ENCODE measurements around the gene SERTAD3. TPM values are rescaled to one million over a fixed set of nuclear protein-coding genes. Genes with fewer than 3 reads are reported as not detected.

The SERTAD3 gene
- total and polyA plus RNA-seq, 2 of the 8 experiments (the other 6 are each of a cell fraction or from before 2014, with no cell fraction given): 15.1 to 32.1 TPM

DNA sequence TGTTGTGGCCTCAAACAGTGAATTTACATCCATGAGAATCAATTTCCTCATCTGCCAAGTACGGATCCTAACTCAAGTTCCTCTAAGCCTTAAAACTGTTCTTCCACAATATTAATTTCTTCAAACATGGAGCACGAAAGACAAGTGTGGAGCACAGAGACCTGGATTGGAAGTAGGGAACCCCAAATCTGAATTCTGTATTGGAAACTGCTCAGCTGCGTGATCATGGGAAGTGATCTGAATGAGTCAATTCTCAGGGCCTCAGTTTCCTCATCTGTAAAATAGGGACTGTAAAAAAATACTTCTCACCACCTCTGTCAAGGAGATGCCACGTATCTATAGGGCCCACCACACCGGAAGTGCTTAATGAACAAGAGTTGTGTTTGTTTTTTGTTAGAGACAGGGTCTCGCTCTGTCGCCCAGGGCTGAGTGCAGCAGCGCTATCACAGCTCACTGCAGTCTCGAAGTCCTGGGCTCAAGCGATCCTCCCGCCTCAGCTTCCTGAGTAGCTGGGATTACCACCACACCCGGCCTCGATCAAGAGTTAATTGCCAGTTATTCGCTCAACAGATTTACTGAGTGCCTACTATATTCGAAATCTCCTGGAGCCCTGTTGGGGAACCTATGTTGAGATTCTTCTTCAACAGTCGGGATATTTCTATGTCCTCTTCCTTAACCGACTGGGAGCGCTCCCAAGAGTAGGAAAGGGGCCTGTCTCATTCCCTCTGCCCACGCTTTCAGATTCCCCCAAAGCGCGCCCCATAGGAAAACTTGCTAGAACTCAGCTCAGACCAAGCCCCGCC, 1.6 kb downstream of the SERTAD3 start:
- H3K4me3 ChIP-seq (ENCODE audit: extremely low read depth in 1 of 4, insufficient read depth in 2 of 4, low read depth in 3 of 4, low read length in 4 of 4): peak overlapping the region; percentile 30 to 97 (median 50); a peak in 7 of 8 replicates
- H2BK12ac ChIP-seq (ENCODE audit: low read depth, low read length): no peak overlapping the region
- no peak overlapping the region for H2BK15ac ChIP-seq (ENCODE audit: low read length)
- peak overlapping the region in 3 of 4 experiments; percentile 1 to 70 (median 50); a peak in 6 of 7 replicates for H3K9ac ChIP-seq (replicated peaks in 1 of 4; ENCODE audit: extremely low read depth in 1 of 4, low read depth in 3 of 4, low read length in 3 of 4)
- H4K91ac ChIP-seq (replicated peaks; ENCODE audit: insufficient read length, low read length): no peak overlapping the region
- no peak overlapping the region for H2AFZ ChIP-seq (ENCODE audit: low read length)
- no peak overlapping the region; the same call in 1 of the 2 replicates for H2BK5ac ChIP-seq (ENCODE audit: low read depth, low read length)
- no peak overlapping the region for H3K56ac ChIP-seq (replicated peaks; ENCODE audit: insufficient read length, low read depth, low read length)
- H3K4me1 ChIP-seq (replicated peaks in 1 of 4; ENCODE audit: control insufficient read depth in 3 of 4, insufficient read depth in 4 of 4, low read length in 3 of 4): peaks cover 3 to 9% (median 7%) of the 10 kb centered on the region in 4 experiments; a peak in 6 of 7 replicates
- H3K23me2 ChIP-seq (ENCODE audit: low read depth, low read length): peaks cover 7% of the 10 kb centered on the region; the same call in 1 of the 2 replicates
- H3K4ac ChIP-seq (replicated peaks; ENCODE audit: insufficient read length, low read depth, low read length): no peak overlapping the region
- FAIRE-seq: no peak
- no peak overlapping the region for H3K27ac ChIP-seq (ENCODE audit: low read depth, low read length)
- no peak overlapping the region for H2BK20ac ChIP-seq (ENCODE audit: low read length)
- WGBS, 2 experiments (ENCODE audit: extremely low coverage in 1 of 2, insufficient coverage in 1 of 2, insufficient read length in 1 of 2, insufficient replicate concordance in 2 of 2, low coverage in 1 of 2, low lambda C conversion rate in 2 of 2, missing lambda C conversion rate in 1 of 2): 22% methylated on average over 22 of the region's 22 CpGs; no CpG with 5 or more reads in 1 of the 2 experiments
- H3K79me2 ChIP-seq (ENCODE audit: control insufficient read depth in 1 of 2, insufficient read depth in 2 of 2, low read length in 2 of 2): peaks cover 0 to 23% of the 10 kb centered on the region in 2 experiments; a peak in 2 of 4 replicates
- H2BK120ac ChIP-seq (replicated peaks; ENCODE audit: low read depth, low read length): no peak overlapping the region
- H3K4me2 ChIP-seq (ENCODE audit: insufficient read depth in 1 of 2, low read depth in 2 of 2, low read length in 2 of 2): peak overlapping the region; percentile 57 to 77
- H3K36me3 ChIP-seq (ENCODE audit: control insufficient read depth in 2 of 4, insufficient read depth in 4 of 4, low read length in 3 of 4): peaks cover 9 to 17% (median 11%) of the 10 kb centered on the region in 4 experiments; a peak in 6 of 8 replicates
- DNase-seq (ENCODE audit: low read depth in 1 of 2, low spot score in 2 of 2): no peak
- no peaks in the 10 kb centered on the region for H3K9me3 ChIP-seq (ENCODE audit: insufficient read depth in 2 of 2, low read depth in 1 of 2, low read length in 1 of 2)
- H2AK5ac ChIP-seq (ENCODE audit: low read depth, low read length): no peak overlapping the region
- no peak overlapping the region for H3K14ac ChIP-seq (ENCODE audit: insufficient read length)
- H3K79me1 ChIP-seq (ENCODE audit: low read depth, low read length): no peaks in the 10 kb centered on the region; the same call in 1 of the 2 replicates
- no peak overlapping the region for H4K5ac ChIP-seq (ENCODE audit: insufficient read length, low read depth, low read length)
- no peak overlapping the region for H3K18ac ChIP-seq (ENCODE audit: extremely low read depth, low read length)
- peaks cover 0 to 5% of the 10 kb centered on the region in 2 experiments for H4K20me1 ChIP-seq (replicated peaks in 1 of 2; ENCODE audit: control insufficient read depth in 1 of 2, insufficient read depth in 2 of 2, low read length in 2 of 2)
- H3K23ac ChIP-seq (ENCODE audit: insufficient read length): no peak overlapping the region
- CTCF ChIA-PET (ENCODE audit: partially characterized antibody): interaction anchor here (0.9 to 2.1 kb wide), 6 partner anchors 10 to 138 kb away, joined by 3 to 13 read pairs (median 6); partner anchors contain the start of genes BLVRB and SERTAD1
- POLR2A ChIA-PET (ENCODE audit: partially characterized antibody): interaction anchor here (0.7 to 4.4 kb wide), 25 partner anchors 9 to 1138 kb away, joined by 3 to 40 read pairs (median 4); partner anchors contain the start of genes BLVRB, DYRK1B, PRX and SERTAD1
- H4K8ac ChIP-seq (ENCODE audit: extremely low read depth, insufficient read depth, low read length): no peak overlapping the region
- H3K27me3 ChIP-seq (replicated peaks in 1 of 4; ENCODE audit: control insufficient read depth in 3 of 4, extremely low read depth in 1 of 4, insufficient read depth in 3 of 4, low read length in 3 of 4): no peaks in the 10 kb centered on the region
- TF ChIP-seq SP1 (IDR thresholded peaks at IDR 0.05; ENCODE audit: low read depth, low read length) (no peak), SIRT6 (IDR thresholded peaks at IDR 0.05; ENCODE audit: low read length) (no peak), RAD21 (IDR thresholded peaks at IDR 0.05 in 1 of 2, conservative IDR thresholded peaks at IDR 0.05 in 1 of 2; ENCODE audit: low read depth in 2 of 2, low read length in 2 of 2) (no peak), POU5F1 (IDR thresholded peaks at IDR 0.05; ENCODE audit: low read depth, low read length) (no peak), TBP (IDR thresholded peaks at IDR 0.05; ENCODE audit: low read depth, low read length) (no peak), ZNF274 (IDR thresholded peaks at IDR 0.05; ENCODE audit: borderline replicate concordance, extremely low read depth, low read length) (no peak), KDM5A (IDR thresholded peaks at IDR 0.05; ENCODE audit: low read length) (no peak), SAP30 (IDR thresholded peaks at IDR 0.05; ENCODE audit: insufficient read depth, insufficient replicate concordance, low read length) (no peak), NANOG (IDR thresholded peaks at IDR 0.05; ENCODE audit: insufficient read depth, low read depth, low read length, poor library complexity, severe bottlenecking) (no peak)
- TF ChIP-seq, protein P1, sequence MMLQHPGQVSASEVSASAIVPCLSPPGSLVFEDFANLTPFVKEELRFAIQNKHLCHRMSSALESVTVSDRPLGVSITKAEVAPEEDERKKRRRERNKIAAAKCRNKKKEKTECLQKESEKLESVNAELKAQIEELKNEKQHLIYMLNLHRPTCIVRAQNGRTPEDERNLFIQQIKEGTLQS (IDR thresholded peaks at IDR 0.05; ENCODE audit: insufficient read depth, low read depth, low read length): 0 out of 2 replicates have a peak, but pooled peaks have one; percentile 35
